Activated CD4-positive, alpha-beta memory T cell treated with anti-CD3 and anti-CD28 coated beads, Interleukin-2, amount 10 ng/mL, durations not matched to agents 7 days and 5 days (primary cell): ENCODE measurements around the gene C2orf42. TPM values are rescaled to one million over a fixed set of nuclear protein-coding genes. Genes with fewer than 3 reads are reported as not detected.

Source experiments
- CTCF ChIA-PET: fragments of 350-600 bp; sonication (Branson Sonifier 250); formaldehyde crosslinking; loops from one replicate; lab custom pipeline; 2021; ENCODE audit warnings: antibody characterized with exemption, inconsistent platforms; lab: Charles Lee
- POLR2A ChIA-PET: fragments of 350-600 bp; sonication (Branson Sonifier 250); formaldehyde crosslinking; loops from one replicate; lab custom pipeline; 2021; ENCODE audit warnings: antibody characterized with exemption; lab: Charles Lee
- DNase-seq: peaks from one replicate; pipeline ENCODE4 v3.0.0-alpha.2; 2020
- H3K27ac Mint-ChIP-seq: one replicate; pipeline ENCODE4 v1.8.0; 2021; ENCODE audit warnings: mild to moderate bottlenecking, mixed read lengths
- H3K27me3 Mint-ChIP-seq: one replicate; pipeline ENCODE4 v1.8.0; 2021; ENCODE audit warnings: mixed read lengths
- H3K36me3 Mint-ChIP-seq: one replicate; pipeline ENCODE4 v1.8.0; 2021; ENCODE audit warnings: low read depth, mixed read lengths
- H3K4me1 Mint-ChIP-seq: one replicate; pipeline ENCODE4 v1.8.0; 2021; ENCODE audit warnings: mixed read lengths
- H3K4me3 Mint-ChIP-seq: one replicate; pipeline ENCODE4 v1.8.0; 2021; ENCODE audit warnings: mild to moderate bottlenecking, mixed read lengths
- H3K9me3 Mint-ChIP-seq: one replicate; pipeline ENCODE4 v1.8.0; 2021; ENCODE audit warnings: mixed read lengths
- total RNA-seq, 2 experiments: library from RNA; stranded (reverse); gene quantifications; one replicate each; pipeline ENCODE4 v1.2.3, GENCODE V29; 2021

C2orf42 gene
- total RNA-seq, 2 experiments from 2014 or later: 28.8 to 32.2 TPM

DNA sequence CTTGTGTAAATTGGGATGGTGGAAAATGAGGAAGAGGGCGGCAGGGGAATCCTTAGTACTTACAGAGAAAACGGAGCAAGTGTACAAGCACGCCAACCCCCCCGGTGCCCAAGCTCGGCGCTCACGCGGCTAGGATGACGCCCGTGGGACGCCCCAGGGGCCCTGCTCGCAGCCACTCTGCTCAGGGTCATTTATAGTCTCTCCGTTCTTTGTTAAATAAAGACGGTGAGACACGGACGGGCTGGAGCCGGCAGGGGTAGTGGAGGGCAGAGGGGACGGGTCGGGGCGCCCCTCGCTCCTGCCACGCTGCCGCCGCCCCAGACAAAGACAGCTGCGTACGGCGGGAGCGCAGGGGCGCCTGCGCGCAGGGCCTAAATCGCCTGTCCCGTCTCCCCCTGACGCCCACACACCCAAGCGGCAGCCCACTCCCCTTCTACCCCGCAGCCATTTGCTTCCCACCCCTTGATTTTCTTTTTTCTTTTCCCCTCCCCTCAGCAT lies 65.8 kb downstream of the C2orf42 start:
- Mint-ChIP-seq H3K4me1 (peaks cover 71% of the 10 kb centered on the region), H3K4me3 (peak overlapping the region; percentile 84), H3K27ac (peak overlapping the region; percentile 99), H3K27me3 (no peaks in the 10 kb centered on the region), H3K36me3 (no peaks in the 10 kb centered on the region), H3K9me3 (no peaks in the 10 kb centered on the region)
- POLR2A ChIA-PET: interaction anchor here (1.3 to 23.3 kb wide), 16 partner anchors 11 to 210 kb away, joined by 3 to 496 read pairs (median 16); partner anchors contain the start of genes C2orf42, MXD1, PCBP1 and SNRPG
- DNase-seq: peak; percentile 65
- CTCF ChIA-PET: interaction anchor here (0.6 to 6.1 kb wide), 15 partner anchors 9 to 232 kb away, joined by 3 to 70 read pairs (median 5); partner anchors contain the start of genes MXD1 and SNRNP27

DNA sequence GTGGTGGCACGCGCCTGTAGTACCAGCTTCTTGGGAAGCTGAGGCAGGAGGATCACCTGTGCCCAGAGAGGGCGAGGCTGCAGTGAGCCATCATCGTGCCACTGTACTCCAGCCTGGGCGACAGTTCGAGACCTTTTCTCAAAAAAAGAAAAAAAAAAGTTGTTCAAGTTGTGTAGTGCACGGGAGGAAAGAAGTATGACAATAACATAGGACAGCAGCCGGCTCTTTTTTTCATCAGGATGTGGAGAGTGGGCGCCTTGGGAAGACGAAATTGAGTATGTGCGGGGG lies 67.0 kb downstream of the C2orf42 start:
- H3K4me3 Mint-ChIP-seq: peak overlapping the region; percentile 84
- H3K36me3 Mint-ChIP-seq: no peaks in the 10 kb centered on the region
- H3K27ac Mint-ChIP-seq: peak overlapping the region; percentile 99
- H3K4me1 Mint-ChIP-seq: peaks cover 67% of the 10 kb centered on the region
- ChIA-PET POLR2A (interaction anchor here (0.7 to 23.3 kb wide), 16 partner anchors 12 to 229 kb away, joined by 3 to 496 read pairs (median 16); partner anchors contain the start of genes C2orf42, MXD1, PCBP1 and SNRPG), CTCF (interaction anchor here (1.1 to 6.1 kb wide), 8 partner anchors 8 to 177 kb away, joined by 3 to 70 read pairs (median 6); no protein-coding TSS in a partner anchor)
- no peak for DNase-seq
- no peaks in the 10 kb centered on the region for H3K27me3 Mint-ChIP-seq
- no peaks in the 10 kb centered on the region for H3K9me3 Mint-ChIP-seq

DNA sequence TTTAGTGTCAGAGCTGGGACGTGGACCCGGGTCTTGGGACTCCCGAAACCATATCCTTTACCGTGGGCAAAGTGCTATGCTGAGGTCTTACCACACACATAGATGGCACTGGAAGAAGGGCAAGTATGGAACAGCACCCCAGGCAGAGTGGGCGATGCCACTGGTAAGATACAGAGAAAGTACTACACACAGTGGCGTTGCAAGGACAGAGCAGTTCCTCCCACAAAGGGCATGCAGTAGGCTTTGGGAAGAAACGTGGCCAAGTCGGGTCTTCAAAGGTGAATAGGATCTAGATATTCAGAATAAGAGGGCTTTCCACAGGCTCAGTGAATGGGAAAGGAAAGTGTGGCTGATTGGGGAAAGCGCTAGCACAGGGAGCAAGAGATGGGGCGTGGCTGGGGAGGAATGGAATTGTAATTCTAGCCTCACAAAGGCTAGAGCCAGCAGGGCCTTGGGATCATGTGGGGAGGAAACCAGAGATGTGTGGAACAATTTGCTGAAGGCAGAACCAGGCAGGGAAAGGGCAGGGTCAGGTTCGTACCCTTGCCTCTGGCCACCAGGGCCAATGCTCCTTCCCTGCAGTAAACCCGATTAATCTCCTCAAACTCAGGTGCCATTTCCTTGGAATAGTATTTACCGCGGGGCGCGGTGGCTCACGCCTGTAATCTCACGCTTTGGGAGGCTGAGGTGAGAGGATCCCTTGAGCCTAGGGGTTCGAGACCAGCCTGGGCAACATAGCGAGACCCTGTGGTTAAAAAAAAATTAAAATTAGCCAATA lies 67.6 kb downstream of the C2orf42 start:
- Mint-ChIP-seq H3K4me3 (peak overlapping the region; percentile 84), H3K4me1 (peaks cover 65% of the 10 kb centered on the region), H3K27me3 (no peaks in the 10 kb centered on the region), H3K9me3 (no peaks in the 10 kb centered on the region), H3K27ac (peak overlapping the region; percentile 99), H3K36me3 (no peaks in the 10 kb centered on the region)
- ChIA-PET POLR2A (interaction anchor here (0.7 to 23.3 kb wide), 16 partner anchors 10 to 229 kb away, joined by 3 to 496 read pairs (median 18); partner anchors contain the start of genes C2orf42, MXD1 and PCBP1), CTCF (interaction anchor here (0.5 to 6.1 kb wide), 10 partner anchors 12 to 54 kb away, joined by 3 to 70 read pairs (median 6); no protein-coding TSS in a partner anchor)
- no peak for DNase-seq

DNA sequence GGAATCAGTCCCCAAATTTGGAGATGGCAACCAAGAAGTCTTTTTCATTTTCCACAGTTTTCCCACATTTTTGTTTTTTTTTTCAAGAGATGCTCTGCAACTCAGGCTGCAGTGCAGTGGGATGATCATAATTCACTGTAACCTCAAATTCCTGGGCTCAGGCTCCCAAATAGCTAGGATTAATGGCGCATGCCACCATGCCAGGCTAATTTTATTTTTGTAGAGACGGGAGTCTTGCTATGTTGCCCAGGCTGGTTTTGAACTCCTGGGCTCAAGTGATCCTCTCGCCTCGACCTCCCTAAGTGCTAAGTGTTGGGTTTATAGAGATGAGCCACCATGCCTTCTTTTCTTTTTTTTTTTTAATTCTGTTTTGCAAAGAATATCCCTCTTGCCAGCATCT lies 68.3 kb downstream of the C2orf42 start:
- Mint-ChIP-seq H3K36me3 (no peaks in the 10 kb centered on the region), H3K27ac (peak overlapping the region; percentile 99), H3K27me3 (no peaks in the 10 kb centered on the region), H3K4me1 (peaks cover 57% of the 10 kb centered on the region), H3K4me3 (no peak overlapping the region), H3K9me3 (no peaks in the 10 kb centered on the region)
- no peak for DNase-seq
- ChIA-PET CTCF (interaction anchor here (1.2 to 6.1 kb wide), 7 partner anchors 13 to 68 kb away, joined by 3 to 70 read pairs (median 6); partner anchors contain the start of gene C2orf42), POLR2A (interaction anchor here (1.8 to 23.3 kb wide), 6 partner anchors 11 to 36 kb away, joined by 6 to 496 read pairs (median 42); partner anchors contain the start of gene PCBP1)

DNA sequence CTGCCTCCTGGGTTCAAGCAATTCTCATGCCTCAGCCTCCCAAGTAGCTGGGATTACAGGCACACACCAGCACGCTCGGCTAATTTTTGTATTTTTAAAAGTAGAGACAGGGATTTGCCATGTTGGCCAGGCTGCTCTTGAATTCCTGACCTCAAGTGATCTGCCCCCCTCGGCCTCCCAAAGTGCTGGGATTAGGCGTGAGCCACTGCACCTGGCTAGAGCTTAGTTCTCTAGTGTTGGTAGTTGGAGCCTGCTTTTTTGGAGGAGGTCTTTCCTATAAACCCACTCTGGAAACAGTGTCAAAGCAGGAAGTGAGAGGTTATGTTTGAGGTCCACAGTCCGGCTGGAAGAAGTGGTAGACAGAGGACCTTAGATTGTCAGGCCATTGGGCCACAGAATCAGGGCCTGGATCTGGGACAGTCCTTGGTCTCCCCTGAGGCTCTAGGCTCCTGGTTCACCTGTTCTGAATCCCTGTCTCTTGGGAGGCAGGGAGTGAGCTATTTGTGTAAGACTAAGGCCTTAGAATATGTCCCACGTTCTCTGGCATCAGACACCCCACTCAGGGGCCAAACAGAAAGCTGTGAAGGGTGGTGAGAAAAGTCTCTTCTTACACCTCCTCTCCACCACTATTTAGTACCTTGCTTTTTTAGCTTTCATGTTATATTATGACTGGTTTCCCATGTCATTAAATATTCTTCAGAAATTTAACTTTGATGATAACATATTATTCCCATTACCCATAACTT lies 69.0 kb downstream of the C2orf42 start:
- DNase-seq: no peak
- H3K4me1 Mint-ChIP-seq: peaks cover 53% of the 10 kb centered on the region
- H3K9me3 Mint-ChIP-seq: no peaks in the 10 kb centered on the region
- H3K36me3 Mint-ChIP-seq: no peaks in the 10 kb centered on the region
- no peak overlapping the region for H3K27ac Mint-ChIP-seq
- no peaks in the 10 kb centered on the region for H3K27me3 Mint-ChIP-seq
- no peak overlapping the region for H3K4me3 Mint-ChIP-seq
- ChIA-PET POLR2A (interaction anchor here (1.4 to 23.3 kb wide), 7 partner anchors 11 to 207 kb away, joined by 3 to 496 read pairs (median 17); partner anchors contain the start of genes MXD1 and PCBP1), CTCF (interaction anchor here (0.5 to 6.1 kb wide), 9 partner anchors 12 to 231 kb away, joined by 3 to 70 read pairs (median 5); partner anchors contain the start of gene C2orf42)

DNA sequence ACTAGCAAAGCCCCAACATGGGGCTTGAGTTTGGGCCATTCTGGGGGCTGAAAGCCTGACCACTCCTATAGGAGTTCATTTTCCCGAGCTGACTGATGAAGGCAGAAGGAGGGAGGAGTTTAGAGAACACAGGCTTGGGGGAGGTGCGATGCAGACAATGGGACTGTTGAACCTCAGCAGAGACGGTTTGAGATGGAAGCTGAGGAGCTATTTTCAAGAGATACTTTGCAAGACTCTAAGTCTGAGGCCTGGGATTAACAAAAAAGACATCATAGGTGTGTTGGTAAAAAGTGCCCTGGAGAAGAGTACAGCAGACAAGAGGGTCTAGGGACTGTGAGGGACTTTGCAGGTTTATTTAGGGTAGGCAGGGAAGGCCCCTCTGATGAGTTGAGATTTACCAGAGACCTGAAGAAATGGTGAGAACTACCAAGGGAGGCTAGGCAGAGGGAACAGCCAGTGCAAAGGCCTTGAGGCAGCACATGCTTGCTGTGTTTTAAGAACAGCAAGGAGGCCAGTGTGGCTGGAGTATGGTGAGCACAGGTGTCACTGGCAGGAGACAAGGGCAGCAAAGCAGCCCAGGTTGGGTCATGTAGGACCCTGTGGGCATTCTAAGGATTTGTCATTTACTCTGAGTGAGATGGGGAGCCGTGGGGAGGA lies 71.9 kb downstream of the C2orf42 start:
- DNase-seq: no peak
- Mint-ChIP-seq H3K4me3 (no peak overlapping the region), H3K4me1 (peaks cover 29% of the 10 kb centered on the region), H3K9me3 (no peaks in the 10 kb centered on the region), H3K27me3 (no peaks in the 10 kb centered on the region), H3K36me3 (no peaks in the 10 kb centered on the region), H3K27ac (no peak overlapping the region)
- ChIA-PET CTCF (no interaction called here), POLR2A (interaction anchor here (1.6 kb wide), 1 partner anchor 15 kb away, joined by 5 read pairs; no protein-coding TSS in a partner anchor)

DNA sequence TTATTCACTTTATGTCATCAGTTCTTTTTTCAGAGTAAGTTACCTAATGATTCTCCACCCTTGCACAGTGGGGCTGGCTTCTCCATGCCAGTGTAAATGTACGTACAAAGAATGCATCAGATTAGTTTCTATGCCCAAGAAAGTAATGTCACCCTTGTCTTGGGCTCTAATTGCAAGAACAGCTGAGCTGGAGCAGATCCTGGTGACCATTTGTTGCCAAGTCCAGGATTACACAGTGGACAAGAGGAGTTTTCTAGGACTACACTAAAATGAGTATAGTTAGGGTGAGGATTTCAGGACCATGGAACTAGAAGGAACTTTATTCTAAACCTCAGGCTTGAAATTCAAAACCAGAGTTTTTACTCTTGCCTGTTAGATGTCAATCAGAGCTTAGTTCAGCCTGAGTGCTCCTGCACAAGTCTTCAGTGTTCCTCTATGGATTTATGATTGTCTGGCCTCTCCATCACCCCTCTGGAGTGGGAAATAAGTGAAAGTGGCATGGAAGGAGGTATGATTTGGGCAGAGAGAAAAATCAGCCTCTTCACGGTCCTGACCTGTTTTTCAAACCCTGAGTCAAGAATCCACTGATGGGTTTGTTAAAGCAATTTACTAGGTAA lies 73.8 kb downstream of the C2orf42 start:
- CTCF ChIA-PET: no interaction called here
- H3K4me1 Mint-ChIP-seq: peaks cover 18% of the 10 kb centered on the region
- POLR2A ChIA-PET: interaction anchor here (1.0 to 15.3 kb wide), 5 partner anchors 13 to 203 kb away, joined by 3 to 496 read pairs (median 6); partner anchors contain the start of genes MXD1 and PCBP1
- no peak overlapping the region for H3K27ac Mint-ChIP-seq
- no peaks in the 10 kb centered on the region for H3K27me3 Mint-ChIP-seq
- no peaks in the 10 kb centered on the region for H3K36me3 Mint-ChIP-seq
- H3K9me3 Mint-ChIP-seq: no peaks in the 10 kb centered on the region
- no peak overlapping the region for H3K4me3 Mint-ChIP-seq
- no peak for DNase-seq

DNA sequence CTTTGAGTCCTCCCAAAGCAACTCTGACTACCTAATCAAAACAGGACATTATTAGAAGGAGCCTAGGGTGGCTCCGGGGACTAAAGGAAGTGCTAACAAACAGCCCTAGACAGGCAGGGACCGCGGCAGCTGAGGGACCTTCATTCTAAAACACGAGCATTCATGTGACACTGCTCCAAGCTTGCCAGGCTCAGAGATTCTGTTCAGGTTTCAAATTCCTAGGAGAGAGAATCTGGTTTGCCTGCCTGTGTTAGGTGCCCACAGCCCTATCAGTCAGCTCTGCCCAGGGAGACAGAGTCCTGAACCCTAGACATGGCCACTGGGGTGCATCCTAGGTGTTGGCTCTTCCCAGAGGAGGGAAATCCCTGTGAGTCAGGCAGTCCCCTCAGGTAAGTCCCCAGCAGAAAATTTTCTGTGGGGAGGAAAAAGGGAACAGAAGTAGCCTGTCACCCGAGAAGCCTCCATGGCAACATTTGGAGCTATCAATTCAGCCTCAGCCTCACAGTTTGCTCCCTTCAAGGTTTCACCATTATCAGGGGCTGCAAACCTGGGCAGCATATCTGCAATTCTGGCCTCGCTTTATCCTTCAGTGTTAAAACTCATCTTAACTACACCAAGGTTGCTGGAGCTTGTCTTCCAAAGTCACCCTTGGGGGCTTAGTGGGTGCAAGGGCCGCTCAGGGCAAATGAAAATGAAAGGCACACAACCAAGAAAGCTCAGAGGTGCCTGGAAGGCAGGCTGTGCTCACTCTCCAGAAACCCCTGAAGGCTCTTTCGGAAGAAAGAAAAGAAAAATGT lies 75.0 kb downstream of the C2orf42 start:
- CTCF ChIA-PET: interaction anchor here (0.7 kb wide), 1 partner anchor 9 kb away, joined by 4 read pairs; no protein-coding TSS in a partner anchor
- no peaks in the 10 kb centered on the region for H3K9me3 Mint-ChIP-seq
- H3K27me3 Mint-ChIP-seq: no peaks in the 10 kb centered on the region
- no peaks in the 10 kb centered on the region for H3K36me3 Mint-ChIP-seq
- DNase-seq: no peak
- H3K4me3 Mint-ChIP-seq: no peak overlapping the region
- peaks cover 21% of the 10 kb centered on the region for H3K4me1 Mint-ChIP-seq
- H3K27ac Mint-ChIP-seq: no peak overlapping the region
- POLR2A ChIA-PET: interaction anchor here (0.9 to 15.3 kb wide), 7 partner anchors 12 to 201 kb away, joined by 3 to 496 read pairs (median 6); partner anchors contain the start of genes MXD1 and PCBP1

DNA sequence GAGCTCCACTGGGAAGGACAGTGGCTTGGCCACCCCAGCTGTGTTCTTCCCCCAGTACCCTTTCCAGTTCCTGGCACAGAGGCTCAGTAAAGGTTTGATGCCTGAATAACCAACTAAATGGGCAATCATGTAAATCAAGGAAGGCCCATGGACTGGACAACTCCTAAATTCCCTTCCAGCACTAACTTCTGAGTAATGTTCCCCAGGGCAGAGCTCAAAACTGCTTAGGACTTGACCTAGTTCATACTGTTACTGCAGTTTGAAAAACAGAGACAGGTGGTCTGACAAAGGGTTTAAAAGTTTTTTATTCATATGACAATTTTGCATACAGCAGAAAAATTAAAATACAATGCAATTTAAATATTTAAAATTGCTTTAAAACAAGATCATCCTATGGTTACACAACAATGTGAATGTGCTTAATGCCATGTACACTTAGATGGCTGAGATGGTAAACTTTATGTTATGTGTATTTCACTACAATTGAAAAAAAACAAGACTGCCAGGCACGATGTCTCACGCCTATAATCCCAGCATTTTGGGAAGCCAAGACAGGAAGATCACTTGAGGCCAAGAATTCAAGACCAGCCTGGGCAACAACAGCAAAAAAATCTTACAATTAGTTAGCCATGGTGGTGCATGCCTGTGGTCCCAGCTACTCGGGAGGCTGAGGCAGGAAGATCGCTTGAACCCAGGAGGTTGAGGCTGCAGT lies 77.3 kb downstream of the C2orf42 start:
- ChIA-PET POLR2A (interaction anchor here (2.0 to 15.3 kb wide), 2 partner anchors 9 to 19 kb away, joined by 6 to 496 read pairs; no protein-coding TSS in a partner anchor), CTCF (no interaction called here)
- no peaks in the 10 kb centered on the region for H3K36me3 Mint-ChIP-seq
- no peaks in the 10 kb centered on the region for H3K9me3 Mint-ChIP-seq
- no peaks in the 10 kb centered on the region for H3K27me3 Mint-ChIP-seq
- H3K27ac Mint-ChIP-seq: no peak overlapping the region
- peaks cover 41% of the 10 kb centered on the region for H3K4me1 Mint-ChIP-seq
- no peak overlapping the region for H3K4me3 Mint-ChIP-seq
- DNase-seq: no peak

DNA sequence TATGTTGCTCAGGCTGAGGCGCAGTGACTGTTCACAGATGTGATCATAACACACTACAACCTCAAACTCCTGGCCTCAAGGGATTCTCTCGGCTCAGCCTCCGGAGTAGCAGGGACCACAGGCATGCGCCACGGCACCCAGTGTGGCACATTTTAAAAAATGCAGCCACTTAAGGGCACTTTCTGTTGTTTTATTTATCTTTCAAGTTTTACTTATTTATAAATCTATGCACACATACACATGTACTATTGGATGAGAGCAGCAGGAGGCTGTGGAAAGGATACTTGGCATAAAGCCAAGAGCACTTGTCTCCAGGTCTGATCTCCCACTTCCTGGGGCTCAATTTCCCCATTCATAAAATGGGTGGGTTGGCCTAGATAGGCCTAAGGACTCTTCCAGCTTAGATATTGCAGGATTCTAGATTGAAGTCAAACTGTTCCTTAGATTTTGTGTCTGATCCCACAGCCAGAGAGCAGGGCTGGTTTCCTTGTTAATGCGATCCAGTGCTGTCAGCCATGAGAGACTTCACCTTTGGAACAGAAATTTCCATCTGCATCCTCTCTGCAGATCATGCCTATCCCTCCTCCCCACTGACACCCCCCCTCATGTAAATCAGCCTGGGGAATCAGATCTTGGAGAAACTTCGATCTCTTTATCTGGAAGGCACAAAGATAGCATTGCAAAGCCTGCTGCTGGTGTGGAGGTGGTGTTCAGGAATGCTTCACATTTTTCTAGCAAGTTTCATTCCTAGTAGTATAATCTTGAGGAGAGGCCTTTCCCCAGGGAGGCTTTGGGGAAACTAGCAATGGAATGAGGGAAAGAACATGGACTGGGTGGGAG lies 78.8 kb downstream of the C2orf42 start:
- ChIA-PET CTCF (no interaction called here), POLR2A (interaction anchor here (1.3 to 15.3 kb wide), 4 partner anchors 8 to 198 kb away, joined by 3 to 496 read pairs (median 167); partner anchors contain the start of gene PCBP1)
- no peaks in the 10 kb centered on the region for H3K36me3 Mint-ChIP-seq
- H3K27me3 Mint-ChIP-seq: no peaks in the 10 kb centered on the region
- peaks cover 54% of the 10 kb centered on the region for H3K4me1 Mint-ChIP-seq
- no peak overlapping the region for H3K4me3 Mint-ChIP-seq
- H3K27ac Mint-ChIP-seq: no peak overlapping the region
- no peaks in the 10 kb centered on the region for H3K9me3 Mint-ChIP-seq
- DNase-seq: no peak
